ENCODE results near the gene XRN2.

XRN2 gene

GRCh38 chr20:21303061-21303871 lies at the start of gene XRN2:
TSS of gene XRN2 (plus strand) at chr20:21303331. CDS start at chr20:21303399, 68 bp downstream.
- DNase-seq: peak; percentile 85

- DNase-seq: no peak
Observed at GRCh38 chr20:21257192-21257591, 45.9 kb upstream of the XRN2 start.

- no peak for DNase-seq
Observed at GRCh38 chr20:21258411-21258810, 44.7 kb upstream of the XRN2 start.

GRCh38 chr20:21259346-21259745 lies 43.8 kb upstream of the XRN2 start:
- no peak for DNase-seq

- DNase-seq: no peak
Observed at GRCh38 chr20:21262812-21263211, 40.3 kb upstream of the XRN2 start.

- DNase-seq: no peak
Observed at GRCh38 chr20:21265261-21266190, 37.6 kb upstream of the XRN2 start.

- no peak for DNase-seq
Observed at GRCh38 chr20:21266191-21266536, 37.0 kb upstream of the XRN2 start.

- no peak for DNase-seq
Observed at GRCh38 chr20:21269772-21270171, 33.4 kb upstream of the XRN2 start.

GRCh38 chr20:21270806-21271205 lies 32.3 kb upstream of the XRN2 start:
- no peak for DNase-seq

GRCh38 chr20:21272279-21272678 lies 30.9 kb upstream of the XRN2 start:
- no peak for DNase-seq

- no peak for DNase-seq
Observed at GRCh38 chr20:21272679-21273078, 30.5 kb upstream of the XRN2 start.

- no peak for DNase-seq
Observed at GRCh38 chr20:21273755-21274386, 29.3 kb upstream of the XRN2 start.

- DNase-seq: no peak
Observed at GRCh38 chr20:21278829-21279228, 24.3 kb upstream of the XRN2 start.

GRCh38 chr20:21279706-21280521 lies 23.2 kb upstream of the XRN2 start:
- DNase-seq: no peak

- DNase-seq: no peak
Observed at GRCh38 chr20:21280522-21281016, 22.6 kb upstream of the XRN2 start.

- no peak for DNase-seq
Observed at GRCh38 chr20:21286775-21287174, 16.4 kb upstream of the XRN2 start.

- no peak for DNase-seq
Observed at GRCh38 chr20:21288587-21289370, 14.4 kb upstream of the XRN2 start.

GRCh38 chr20:21289651-21290050 lies 13.5 kb upstream of the XRN2 start:
- DNase-seq: no peak

- DNase-seq: no peak
Observed at GRCh38 chr20:21291026-21291425, 12.1 kb upstream of the XRN2 start.

- DNase-seq: no peak
Observed at GRCh38 chr20:21294755-21295154, 8.4 kb upstream of the XRN2 start.

GRCh38 chr20:21301940-21302663 lies 1.0 kb upstream of the XRN2 start:
- no peak for DNase-seq

All from NCI-H526 treated with DMSO at 0.1 percent for 48 hours (cell line).